Bone marrow (tissue), 2 donors: ENCODE measurements around the gene KRT32.
A peak's percentile ranks its signal among the peaks of the same experiment; 100 is the strongest.

ENCODE experiments used
- DNase-seq, 2 donors: peaks; one replicate each; lab custom pipeline; 2025; lab: John Stamatoyannopoulos, UW

KRT32 gene

DNA sequence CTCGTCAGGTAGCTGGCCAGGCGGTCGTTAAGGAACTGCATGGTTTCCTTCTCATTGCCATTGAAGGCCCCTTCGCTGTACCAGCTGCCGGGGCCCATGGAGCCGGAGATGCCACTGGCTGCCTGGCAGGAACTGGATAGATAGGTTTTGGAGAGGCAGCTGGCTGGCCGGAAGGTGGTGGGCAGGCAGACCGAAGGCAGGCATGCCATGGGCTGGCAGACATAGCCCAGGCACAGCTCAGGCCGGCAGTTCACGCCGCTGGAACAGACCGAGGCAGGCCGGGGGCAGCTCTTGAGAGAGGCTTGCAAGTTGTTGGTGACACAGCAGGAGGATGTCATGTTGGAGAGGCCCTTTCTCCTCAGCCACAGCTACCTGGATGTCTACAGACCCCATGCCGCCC, at the start of gene KRT32:
TSS of gene KRT32 (minus strand) at position 399 of the 400 bp plus-strand sequence. CDS start at position 338, 61 bp downstream.
- DNase-seq = no peak

DNA sequence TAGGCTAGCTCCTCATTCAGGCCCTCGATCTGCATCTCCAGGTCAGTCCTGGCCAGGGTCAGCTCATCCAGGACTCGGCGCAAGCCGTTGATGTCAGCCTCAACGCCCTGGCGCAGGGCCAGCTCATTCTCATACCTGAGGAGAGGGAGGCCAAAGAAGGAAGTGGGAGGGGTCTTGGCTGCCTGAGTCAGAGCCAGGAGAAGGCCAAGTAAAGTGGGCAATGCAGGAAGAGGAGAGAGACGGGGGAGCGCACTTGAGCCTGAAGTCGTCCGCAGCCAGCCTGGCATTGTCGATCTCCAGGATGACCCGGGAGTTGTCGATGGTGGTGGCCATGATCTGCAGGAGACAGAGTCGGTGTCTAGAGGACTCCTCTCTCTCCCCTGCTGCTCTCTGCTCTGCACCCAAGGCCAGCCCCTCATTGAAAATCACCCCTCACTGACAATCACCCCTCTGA, 49.7 kb upstream of the KRT32 start:
- no peak for DNase-seq

DNA sequence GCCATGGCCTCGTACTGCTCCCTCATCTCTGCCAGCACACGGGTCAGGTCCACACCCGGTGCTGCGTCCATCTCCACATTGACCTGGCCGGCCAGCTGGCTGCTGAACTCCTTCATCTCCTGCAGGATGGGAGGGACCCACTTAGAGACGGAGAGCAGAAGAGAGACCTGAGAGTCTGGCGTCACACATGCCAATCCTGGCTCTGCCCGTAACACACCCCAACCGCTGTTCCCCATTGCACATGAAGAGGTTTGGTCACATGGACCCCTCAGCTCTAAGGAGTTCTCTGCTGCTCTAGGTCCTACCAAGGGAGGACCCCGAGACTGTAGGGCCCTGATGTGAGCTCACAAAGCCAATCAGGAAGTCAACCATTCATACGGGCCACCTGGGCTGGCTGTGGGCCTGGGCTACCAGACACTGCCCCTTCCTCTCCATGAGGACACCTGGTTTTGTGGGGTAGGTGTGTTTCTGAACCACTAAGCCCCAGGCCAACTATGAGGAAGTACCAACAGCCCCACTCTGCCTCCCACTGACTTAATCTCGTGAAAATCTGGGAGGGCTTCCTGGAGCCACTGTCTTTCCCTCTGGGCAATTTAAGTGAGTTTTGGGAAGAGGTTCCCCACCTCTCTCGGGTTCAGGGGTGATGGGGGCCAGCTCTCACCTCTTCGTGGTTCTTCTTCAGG, 49.1 kb upstream of the KRT32 start:
- no peak for DNase-seq

DNA sequence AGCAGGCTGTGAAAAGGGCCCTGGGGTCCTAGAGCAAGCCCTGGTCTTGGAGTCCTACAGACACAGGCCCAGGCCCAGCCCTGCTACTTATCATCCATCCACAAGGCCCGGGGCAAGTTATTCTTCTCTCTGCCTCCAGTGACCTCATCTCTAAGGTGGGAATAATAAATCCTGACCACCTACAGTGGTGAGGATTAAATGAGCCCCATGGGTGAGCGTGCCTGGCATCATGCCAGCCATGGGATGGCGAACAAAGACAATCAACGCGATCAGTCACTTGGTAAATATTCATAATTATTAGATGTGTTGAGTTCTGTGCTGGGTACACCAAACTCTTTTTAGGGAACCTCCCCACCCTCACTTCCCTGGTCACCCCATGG, 46.0 kb upstream of the KRT32 start:
- no peak for DNase-seq

DNA sequence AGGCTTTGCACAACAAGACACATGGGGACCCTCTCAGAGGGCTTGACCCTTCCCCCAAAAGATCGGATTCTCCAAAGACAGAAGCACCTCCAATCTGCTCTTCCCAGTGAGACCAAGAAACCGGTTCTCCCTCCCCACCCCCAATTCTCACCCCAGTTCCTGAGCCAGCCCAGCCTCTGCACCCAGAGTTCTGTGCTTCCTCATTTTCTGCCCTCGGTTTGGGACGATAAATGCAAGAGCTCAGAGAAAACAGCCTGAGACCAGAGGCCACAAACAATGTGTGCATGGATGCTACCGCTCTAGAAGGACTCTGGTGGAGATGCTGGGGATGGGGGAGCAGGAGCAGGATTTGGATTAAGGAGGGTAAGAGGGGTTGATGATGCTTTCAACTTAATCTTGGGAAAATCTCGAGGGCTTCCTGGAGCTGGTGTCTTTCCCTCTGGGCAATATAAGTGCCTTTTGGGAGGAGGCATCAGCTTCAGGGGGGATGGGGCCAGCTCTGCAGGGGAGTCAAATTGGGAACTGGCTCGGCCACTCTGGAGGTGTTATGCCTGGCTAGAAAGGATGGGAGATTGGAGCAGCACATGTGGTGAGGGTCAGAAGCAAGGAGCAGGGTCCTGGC, 45.5 kb upstream of the KRT32 start:
- DNase-seq = peak in 1 of 2 donors; percentile 5

DNA sequence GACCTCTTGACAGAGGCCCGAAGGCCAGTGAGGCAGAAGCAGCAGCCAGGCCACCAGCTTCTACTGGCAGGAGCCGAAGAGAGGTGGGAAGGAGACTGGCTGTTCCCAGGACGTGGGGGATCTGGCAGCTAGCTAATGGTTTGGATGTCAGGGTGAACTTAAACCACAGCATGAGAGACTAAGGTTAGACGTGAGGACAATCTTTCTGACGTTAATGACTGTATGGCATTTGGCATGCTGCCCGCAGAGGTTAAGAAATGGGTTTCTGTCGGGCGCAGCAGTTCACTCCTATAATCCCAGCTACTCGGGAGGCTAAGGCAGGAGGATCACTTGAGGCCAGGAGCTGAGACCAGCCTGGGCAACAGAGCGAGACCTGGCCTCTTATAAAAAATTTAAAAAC, 44.5 kb upstream of the KRT32 start:
- no peak for DNase-seq

DNA sequence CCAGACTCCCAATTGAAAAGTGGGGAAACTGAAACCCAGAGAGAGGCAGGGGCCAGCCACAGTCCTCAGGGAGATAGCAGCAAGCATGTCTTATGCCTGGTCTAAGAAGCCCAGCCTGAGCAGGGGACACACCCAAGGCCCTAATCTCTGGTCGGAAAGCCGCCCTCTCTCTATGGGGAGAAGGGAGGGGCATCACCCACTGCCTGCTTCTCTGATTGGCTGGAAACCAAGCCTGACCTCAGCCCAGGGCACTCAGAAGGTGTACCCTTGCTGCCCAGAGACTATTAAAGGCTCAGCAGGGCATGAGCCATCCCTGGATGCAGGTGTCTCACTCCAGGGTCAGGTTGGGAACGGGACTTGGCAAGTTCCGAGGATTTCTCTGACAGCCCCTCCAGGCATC, 43.9 kb upstream of the KRT32 start:
- no peak for DNase-seq

DNA sequence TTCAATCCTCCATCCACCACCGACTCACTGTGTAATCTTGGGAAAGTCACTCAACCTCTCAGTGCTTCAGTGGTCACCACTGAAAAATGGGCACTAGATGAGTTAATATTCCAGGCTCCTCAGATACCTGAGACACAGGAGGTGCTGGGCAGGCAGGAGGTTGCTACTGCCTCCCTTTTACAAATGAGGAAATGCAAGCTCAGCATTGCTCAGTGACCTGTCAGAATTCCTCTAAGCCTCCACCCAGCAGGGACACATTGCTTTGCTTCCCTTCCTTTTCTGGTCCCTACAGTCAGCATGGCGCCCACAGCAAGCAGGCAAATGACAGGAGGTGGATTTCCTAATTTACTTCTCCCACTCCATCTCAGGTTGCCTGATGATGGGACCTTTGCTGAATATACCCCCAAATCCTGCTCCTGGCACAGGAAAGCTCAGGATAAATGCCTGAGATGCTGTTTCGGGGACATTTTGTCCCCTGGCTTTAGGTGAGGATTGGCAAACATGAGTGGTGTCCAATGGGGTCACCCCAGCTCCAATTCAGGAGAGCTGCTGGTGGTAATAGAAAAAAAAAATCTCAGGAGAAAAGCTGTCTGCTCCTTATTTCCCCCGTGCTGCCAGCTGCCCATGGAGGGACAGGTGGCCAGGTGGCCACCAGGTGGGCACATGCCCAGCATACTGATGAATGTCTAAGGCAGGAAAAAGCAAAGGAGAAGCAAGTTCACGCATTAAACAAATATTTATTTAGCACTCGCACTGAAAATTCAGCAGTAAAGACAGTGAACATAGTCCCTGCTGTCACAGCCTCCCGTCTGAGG, 43.3 kb upstream of the KRT32 start:
- no peak for DNase-seq

DNA sequence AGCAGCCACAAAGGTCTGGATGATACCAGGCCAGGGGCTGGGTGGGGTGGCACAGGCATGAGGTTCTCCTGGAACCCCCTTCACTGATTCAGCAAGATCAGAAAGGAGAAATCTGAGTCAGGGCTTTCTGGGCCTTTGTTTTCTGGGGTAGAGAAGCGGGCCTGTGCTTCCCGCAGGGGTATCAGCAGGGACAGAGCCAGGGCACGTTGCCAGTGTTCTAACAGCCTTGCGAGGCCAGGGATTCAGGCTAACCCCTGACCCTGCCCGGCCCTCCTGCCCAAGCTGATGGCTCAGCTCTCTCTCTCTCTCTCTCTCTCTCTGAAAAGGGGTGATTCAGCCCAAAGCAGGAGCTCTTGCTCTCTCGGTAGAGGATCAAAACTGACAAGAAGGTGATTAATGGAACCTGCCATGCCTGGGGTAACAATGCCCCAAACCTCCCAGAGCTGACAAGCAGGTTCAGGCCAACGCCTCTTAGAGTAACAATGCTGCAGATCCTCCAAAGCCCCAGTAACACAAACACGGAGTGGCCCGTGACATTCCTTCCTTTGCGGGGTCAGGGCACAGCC, 40.2 kb upstream of the KRT32 start:
- no peak for DNase-seq

DNA sequence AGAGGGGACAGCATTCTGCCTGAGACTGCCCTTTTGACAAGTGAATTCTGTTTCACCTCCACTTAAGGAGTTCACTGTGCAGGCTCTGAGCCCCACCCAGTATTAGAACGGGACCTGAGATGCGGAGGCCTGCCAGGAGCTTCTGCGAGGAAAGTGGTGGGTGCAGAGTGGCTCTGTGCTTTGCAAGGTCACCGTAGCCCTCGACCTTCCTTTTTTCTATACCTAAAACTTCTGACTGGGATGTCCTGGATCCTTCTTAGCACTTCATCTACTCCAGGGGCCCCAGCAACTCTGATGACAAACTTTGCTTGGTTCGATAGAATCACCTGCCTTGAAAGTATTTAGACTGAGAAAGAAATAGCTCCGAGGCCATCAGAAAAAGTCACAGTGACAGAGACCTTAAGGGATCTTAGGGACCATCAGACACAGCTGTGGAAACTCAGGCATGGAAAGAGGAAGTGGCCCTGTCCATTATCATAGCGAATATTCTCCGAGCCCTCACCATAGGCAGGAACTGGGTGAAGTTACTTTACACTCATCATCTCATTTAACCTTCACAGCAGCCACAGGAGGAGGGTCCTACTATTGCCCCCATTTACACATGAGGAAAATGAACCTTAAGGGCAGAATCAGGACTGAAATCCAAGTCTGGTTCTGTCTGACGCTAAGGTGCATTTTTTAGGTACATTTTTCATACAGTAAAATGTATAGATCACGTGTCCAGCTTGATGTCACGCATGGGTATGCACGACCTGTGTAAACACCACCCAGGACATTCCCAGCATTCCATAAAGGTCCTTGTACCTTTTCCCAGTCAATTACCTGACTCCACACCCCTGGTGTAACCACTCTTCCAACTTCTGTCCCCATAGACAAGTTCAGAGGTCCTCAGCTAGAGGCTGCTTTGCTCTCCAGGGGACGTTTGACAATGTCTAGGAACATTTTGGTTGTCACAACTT, 38.9 kb upstream of the KRT32 start:
- no peak for DNase-seq

DNA sequence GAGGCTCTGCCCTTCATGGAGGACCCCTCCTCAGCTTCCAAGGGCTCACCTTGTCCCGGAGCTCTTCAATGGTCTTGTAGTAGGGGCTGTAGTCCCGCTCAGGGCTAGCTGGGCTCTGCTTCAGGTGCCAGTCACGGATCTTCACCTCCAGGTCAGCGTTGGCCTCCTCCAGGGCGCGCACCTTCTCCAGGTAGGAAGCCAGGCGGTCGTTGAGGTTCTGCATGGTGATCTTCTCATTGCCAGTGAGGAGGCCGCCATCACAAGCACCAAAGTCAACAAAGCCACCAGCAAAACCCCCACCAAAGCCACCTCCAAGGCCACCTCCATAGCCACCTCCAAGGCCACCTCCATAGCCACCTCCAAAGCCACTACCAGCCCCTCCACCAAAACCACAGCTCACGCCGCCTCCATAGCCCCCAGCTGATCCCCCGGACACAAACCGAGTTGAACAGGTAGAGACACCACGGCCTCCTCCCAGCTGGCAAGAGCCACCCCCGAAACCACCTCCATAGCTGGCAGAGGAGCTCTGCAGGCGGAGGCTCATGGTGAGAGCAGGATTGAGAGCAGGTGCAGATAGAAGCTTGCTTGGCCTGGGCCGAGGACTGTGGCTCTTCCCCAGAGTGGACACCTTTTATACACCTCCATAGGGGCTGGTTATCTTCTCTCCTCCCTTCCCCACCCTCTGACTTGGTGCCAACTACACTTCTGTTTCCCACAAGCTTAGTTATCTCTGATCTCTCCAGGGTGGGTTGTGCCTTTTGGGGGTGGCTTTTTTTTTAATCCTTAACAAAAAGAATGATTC, 38.0 kb upstream of the KRT32 start, which contains the start of gene KRT13:
TSS of gene KRT13 (minus strand) at position 606 of the 802 bp plus-strand sequence. CDS start at position 544, 62 bp downstream.
- DNase-seq = no peak

DNA sequence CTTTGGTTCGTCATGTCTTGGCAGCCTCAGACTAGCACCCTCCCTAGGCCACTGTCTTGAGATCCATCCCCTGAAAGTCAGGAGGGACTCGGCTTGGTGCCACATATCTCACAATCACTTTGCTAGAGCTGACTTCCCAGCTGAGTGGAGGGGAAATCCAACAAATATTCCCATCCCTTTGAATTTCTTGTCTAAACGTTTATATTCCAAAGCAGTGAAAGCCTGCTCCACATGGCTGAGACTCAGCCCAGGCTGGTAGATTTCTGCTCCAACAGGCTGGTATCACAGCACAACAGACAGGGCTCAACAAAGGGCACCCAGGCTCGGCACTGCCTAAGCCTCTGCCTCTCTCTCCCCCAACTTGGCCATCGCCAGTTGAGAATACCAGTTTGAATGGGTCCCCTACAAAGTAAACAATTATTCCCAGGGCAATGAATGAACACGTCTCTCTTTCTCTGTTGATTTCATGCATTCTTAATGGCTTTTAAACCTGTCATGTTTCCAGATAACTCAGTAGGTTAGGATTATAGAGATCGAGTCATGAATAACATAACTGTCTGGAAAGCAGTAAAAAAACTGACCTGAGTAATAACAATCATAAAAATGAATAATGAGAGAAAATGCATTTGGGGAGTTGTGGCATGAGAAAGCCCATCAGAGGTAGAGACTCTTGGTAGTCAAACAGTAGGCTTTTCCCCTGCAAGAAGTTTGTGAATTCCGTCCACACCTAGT, 37.2 kb upstream of the KRT32 start:
- no peak for DNase-seq

DNA sequence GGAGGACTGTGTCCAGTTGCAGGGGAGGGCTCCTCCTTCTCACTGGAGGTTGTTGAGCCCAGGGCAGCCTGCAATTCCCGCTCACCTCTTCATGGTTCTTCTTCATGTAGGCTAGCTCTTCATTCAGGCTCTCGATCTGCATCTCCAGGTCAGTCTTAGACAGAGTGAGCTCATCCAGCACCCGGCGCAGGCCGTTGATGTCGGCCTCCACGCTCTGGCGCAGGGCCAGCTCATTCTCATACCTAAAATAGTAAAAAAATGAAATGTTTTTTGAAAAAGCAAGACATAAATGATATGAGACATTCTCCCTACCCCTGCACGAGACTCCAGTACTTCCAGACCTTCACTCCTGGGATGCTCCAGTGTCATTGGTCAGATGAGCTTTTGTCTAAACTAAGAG, 36.0 kb upstream of the KRT32 start:
- no peak for DNase-seq

DNA sequence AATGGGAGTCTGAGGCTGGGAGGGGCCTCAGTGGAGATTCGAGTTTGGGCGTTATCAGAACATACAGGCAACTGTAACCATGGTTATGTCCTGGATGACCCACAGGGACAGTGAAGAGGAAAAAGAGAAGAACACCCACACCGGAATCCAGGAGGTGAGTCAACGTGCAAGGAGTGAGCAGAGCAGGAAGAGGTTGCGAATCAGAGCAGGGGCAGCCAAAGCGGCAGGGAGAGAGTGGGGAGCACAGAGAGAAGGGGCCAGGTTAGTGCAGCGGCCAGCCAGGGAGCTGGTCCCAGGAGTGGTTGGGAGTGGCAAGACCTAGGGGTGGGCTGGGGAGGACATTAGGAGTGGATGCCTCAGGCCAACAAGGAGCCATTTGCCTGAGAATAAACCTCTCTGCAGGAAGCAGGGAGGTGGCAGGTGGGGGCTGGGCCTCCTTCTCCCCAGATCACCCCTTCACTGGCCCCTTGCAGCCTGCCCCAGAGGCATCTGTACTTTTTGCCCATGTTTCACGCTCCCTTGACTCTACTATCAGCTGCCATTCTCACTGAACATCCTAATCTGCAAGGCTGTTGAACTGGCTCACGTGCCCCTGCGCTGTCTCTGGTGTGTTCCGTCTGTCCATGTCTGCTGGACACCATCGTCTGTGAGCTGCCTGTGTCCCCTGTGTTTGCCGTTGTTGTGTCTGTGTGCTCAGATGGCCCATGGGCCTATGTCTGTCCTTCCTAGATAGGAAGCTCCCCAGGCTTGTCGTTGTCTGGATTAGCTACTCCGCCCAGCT, 33.1 kb upstream of the KRT32 start:
- no peak for DNase-seq

DNA sequence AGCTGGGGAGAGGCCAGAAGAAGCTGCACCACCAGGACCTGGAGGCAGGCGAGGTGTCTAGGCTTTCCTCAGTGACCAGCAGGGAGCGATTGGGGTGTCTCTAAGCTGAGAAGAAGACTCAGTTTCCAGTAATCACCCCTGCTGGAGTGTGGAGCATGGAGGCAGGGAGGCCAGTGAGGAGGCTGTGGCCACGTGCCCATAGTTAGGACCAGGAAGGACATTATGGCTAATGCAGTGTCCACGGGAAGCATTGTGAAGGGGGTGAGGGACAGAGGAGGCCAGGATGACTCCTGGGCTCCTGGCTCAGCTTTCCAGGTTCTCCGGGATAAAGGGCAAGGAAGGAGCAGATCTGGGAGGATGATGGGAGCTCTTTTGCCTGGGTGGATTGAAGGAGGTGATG, 32.5 kb upstream of the KRT32 start:
- DNase-seq = no peak

DNA sequence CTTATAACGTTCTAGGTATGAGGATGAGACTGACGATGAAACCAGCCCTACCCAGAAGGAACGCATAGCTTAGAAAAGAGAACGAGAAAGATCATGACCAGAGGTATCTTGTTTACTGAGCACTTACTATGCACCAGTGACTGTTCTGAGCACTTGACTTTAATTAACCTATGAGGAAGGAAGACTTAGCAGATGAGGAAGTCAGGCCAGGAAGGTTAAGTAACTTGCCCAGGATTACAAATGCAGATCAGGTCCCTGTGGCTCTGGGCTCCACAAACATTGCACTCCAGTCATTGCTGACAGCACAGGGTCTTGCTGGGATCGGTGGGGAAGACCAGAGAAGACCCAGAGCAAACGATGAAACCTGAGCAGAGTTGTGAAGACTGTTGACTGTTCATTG, 31.1 kb upstream of the KRT32 start:
- peak in 1 of 2 donors; percentile 34 for DNase-seq

DNA sequence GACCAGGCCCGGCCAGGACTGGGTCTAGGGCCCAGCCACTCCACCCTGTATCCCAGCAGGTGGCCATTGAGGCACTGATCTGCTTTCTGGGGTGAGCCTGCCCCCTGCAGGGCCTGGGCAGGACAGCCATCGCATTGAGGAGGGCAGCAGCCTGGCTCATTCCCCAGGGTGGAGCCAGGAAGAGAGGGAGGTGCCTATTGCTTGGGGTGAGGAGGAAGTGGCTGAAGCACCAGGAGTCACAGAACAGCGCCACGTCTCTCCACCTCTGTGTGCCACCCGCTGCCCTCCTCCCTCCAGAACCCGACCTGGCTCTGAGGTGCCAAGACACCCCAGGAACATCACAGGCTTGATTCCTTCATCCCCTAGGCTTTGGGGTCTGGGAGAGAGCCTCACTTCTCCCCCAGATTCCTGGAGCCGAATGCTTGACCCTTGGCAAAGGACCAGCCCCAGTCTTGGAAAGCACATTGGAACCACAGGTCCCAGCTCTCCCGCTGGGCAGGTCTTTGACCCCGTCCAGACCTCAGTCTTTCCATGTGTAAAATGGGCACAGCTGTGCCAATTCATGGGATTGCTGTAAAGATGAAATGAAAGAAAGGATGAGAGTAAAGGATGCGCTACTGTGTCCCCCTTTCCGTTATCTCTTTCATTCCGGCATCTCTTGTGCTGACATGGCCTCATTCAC, 29.8 kb upstream of the KRT32 start:
- DNase-seq = peak; percentile 23 to 56

DNA sequence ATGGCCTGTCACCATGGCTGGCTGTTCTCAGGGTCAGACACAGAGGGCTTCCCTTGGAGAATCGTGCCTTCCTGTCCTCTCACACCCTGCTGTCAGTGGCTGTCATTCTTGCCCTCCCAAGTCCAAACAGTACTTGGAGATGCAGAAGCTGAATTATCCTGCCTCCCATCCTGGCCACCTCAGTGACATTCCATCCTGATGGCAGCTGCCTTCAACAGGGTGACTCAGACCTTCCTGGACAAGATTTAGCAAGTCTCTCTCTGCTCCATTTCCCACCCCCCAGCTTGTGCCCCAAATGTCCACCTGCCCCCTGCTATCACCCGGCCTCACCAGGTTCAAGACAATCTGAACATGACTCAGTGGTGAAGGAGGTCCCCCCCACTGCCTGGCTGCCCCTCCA, 27.3 kb upstream of the KRT32 start:
- DNase-seq = no peak
